HG03571 (cell line): ENCODE data around the gene PRKCSH.
"Not testable (repeated sequence)": the region's sequence is repeated elsewhere in the genome, so short reads cannot be mapped to it uniquely, and the experiment has no call there.

Experiments used
- ATAC-seq: cut with Tn5 transposase; IDR thresholded peaks from one replicate; pipeline ENCODE4 v1.9.1; 2021; ENCODE audit not compliant: unreplicated experiment

PRKCSH gene

GRCh38 chr19:11448410-11448809 is 13.0 kb downstream of the PRKCSH start:
- ATAC-seq = no peak

- ATAC-seq = no peak
Measured at GRCh38 chr19:11448923-11449554, 13.6 kb downstream of the PRKCSH start.

DNA sequence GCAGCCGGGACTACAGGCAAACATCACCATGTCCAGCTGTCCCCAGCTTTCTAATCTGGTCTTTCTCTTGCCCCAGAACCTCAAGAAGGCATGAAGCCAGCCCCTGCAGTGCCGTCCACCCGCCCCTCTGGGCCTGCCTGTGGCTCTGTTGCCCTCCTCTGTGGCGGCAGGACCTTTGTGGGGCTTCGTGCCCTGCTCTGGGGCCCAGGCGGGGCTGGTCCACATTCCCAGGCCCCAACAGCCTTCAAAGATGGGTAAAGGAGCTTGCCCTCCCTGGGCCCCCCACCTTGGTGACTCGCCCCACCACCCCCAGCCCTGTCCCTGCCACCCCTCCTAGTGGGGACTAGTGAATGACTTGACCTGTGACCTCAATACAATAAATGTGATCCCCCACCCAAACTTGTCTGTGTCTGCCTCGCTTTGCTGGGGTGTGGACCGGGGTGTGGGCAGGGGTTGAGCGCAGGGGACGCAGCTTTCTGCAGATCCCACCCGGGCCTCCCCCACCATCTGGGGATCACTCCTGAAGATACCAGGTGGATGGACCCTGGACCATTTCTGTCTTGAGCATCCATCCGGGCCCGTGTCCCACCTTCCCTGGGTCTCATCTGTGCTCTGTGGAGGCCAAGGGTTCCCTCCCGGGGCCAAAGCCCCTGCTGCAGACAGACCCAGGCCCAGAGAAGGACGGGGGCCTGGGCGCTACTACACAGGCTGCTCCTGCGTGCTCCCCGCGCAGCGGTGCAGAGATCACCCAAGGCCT is 15.3 kb downstream of the PRKCSH start:
- no peak for ATAC-seq

GRCh38 chr19:11451327-11451870 is 16.0 kb downstream of the PRKCSH start:
- ATAC-seq = no peak

DNA sequence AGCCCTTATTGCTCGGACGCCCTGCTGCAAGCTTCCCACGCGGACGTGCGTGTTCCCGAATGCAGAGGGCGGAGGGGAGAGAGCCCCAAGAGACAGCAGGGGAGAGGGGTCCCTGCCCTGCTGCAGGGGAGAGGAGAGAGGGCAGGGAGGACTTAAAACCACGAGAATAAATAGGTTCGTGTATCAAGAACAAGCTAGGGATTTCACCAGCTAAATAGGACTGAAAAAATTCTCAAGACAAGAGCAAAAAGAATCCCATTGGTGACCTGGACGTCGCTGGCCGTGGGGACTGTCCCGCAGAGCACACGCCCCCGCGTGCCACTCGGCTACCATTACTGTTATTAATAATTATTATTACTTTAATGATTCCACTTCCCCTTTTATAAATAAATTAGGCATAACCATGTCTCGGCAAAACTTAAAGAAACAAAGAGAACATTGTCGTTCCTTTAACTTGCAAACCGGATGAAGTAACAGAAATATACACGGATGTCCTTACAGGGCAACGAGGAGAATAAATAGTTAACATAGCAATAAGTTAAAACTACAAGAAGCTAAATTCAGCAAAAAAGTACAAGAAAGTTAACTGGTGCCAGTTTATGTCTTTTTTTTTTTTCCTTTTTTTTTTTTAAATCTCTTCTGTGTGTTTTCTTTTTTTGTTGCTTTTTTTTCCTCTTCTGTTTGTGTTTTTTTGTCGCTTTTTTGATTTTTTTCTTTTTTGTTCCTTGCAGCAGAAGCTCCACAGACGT is 16.6 kb downstream of the PRKCSH start:
- no peak for ATAC-seq

- no peak for ATAC-seq
Measured at GRCh38 chr19:11452620-11453310, 17.3 kb downstream of the PRKCSH start.

DNA sequence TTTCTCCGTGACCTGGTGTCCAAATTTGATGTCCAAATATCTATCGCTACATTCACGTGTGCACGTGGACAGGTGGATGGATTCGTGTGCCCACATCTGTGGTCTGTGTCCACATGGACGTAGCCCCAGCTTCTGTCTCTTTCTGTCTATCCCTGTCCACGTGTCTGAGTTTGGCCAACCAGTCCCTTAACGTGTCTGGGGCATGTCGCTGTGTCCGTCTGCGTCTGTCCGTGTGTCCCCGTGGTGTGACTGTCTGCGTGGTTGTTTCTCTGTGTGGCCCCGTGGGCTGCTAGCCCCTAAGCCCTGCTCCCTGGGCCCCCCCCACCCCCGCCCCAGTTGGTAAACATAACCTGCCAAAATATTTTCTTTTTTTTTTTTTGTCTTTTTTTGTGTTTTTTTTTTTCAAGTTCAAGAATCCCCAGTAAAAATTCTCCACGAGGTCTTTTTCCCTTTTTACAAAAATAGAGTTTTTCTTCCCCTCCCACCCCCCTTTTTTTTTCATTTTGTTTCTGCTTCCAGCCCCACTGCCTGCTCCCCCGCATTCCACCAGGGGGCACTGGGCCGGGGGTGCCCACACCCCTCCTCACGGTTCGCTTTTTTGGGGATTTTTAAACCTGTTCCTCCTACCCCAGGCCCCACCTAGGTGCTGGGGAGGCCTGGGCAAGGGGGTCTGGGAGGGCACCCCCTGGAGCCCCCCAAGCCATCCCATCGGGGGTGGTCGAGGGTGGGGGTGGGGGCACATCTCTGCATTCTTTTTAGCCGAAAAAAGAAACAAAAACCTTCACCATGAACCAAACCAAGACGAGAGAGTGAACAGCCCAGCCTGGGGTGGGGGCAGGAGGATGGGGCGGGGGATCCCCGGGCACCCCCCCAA is 18.3 kb downstream of the PRKCSH start:
- ATAC-seq = no peak

- ATAC-seq = not testable (repeated sequence)
Measured at GRCh38 chr19:11455233-11455554, 19.8 kb downstream of the PRKCSH start.

- no peak for ATAC-seq
Measured at GRCh38 chr19:11456659-11457058, 21.2 kb downstream of the PRKCSH start.

- ATAC-seq = no peak
Measured at GRCh38 chr19:11457115-11457514, 21.7 kb downstream of the PRKCSH start.

DNA sequence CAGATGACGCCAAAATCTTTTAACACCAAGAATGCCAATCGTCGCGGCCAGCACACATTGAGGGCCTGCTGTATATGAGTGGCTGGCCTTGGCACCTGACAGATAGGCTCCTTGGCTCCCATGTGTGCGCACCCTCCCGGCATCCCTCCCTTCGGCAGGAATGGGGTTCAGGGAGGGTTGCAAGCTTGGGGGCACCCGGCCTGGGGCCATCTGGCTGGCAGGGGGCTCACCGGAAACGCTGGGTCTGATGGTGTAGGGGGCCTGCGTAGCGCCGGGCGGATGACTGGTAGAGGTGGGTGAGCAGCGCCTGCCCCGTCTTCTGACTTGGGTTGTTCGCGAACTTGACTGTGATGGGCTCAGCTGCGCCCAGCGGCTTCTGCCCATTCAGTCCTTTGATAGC is 22.4 kb downstream of the PRKCSH start:
- no peak for ATAC-seq

- ATAC-seq = no peak
Measured at GRCh38 chr19:11458236-11458900, 22.9 kb downstream of the PRKCSH start.

GRCh38 chr19:11458912-11459311 is 23.5 kb downstream of the PRKCSH start:
- not testable (repeated sequence) for ATAC-seq

DNA sequence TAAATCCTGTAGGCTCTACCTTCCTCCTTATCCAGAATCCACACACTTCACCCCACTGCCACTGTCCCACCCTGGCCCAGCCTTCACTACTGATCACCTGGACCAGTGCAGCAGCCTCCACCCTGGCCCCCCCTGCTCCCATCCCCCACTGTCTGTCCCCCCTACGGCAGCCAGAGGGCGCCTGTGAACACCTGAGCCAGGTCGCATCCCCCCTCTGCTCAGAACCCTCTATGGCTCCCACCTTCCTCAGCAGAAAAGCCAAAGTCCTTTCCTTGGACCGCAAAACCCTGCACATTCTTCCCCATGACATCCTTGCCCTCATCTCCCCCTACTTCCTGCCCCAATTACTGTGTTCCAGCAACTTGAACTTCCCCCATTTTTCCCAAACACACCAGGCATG is 24.8 kb downstream of the PRKCSH start:
- ATAC-seq = no peak

- ATAC-seq = no peak
Measured at GRCh38 chr19:11461453-11461852, 26.0 kb downstream of the PRKCSH start.

- ATAC-seq = no peak
Measured at GRCh38 chr19:11463391-11463790, 28.0 kb downstream of the PRKCSH start.

DNA sequence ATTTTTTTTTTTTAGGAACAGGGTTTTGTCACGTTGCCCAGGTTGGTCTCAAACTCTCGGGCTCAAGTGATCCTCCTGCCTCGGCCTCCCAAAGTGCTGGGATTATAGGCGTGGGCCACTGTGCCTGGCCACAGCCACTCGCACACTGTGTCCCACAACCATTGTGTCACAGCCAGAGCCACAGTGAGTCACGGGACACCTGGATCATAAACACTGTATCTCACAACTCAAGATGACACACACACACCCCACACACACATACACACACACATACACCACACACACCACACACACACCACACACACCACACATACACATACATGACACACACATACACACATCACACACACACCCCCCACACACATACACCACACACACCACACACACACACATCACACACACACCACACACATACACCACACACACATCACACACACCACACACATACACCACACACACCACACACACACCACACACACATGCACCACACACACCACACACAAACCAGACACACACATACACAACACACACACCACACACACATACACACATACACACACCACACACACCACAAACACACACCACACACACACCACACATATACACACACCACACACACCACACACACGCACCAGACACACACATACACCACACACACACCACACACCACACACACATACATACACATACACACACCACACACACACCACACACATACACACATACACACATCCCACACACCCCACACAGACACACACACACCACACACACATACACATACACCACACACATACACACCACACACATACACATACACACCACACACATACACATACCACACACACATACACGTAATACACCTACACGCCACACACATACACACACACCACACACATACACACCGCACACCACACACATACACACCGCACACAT is 29.2 kb downstream of the PRKCSH start:
- ATAC-seq = no peak

GRCh38 chr19:11465600-11465999 is 30.2 kb downstream of the PRKCSH start:
- ATAC-seq = no peak
